HG03575 (cell line): ENCODE data around the gene UAP1L1.
"Not testable (repeated sequence)": the region's sequence is repeated elsewhere in the genome, so short reads cannot be mapped to it uniquely, and the experiment has no call there.

ENCODE experiments used
- ATAC-seq: cut with Tn5 transposase; IDR thresholded peaks from one replicate; pipeline ENCODE4 v1.9.1; 2021; ENCODE audit not compliant: unreplicated experiment, insufficient number of reproducible peaks, low FRiP score; ENCODE audit errors: extremely low read depth

UAP1L1 gene, protein sequence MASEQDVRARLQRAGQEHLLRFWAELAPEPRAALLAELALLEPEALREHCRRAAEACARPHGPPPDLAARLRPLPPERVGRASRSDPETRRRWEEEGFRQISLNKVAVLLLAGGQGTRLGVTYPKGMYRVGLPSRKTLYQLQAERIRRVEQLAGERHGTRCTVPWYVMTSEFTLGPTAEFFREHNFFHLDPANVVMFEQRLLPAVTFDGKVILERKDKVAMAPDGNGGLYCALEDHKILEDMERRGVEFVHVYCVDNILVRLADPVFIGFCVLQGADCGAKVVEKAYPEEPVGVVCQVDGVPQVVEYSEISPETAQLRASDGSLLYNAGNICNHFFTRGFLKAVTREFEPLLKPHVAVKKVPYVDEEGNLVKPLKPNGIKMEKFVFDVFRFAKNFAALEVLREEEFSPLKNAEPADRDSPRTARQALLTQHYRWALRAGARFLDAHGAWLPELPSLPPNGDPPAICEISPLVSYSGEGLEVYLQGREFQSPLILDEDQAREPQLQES

GRCh38 chr9:137077010-137077747 lies at the start of gene UAP1L1:
Gene UAP1L1 (plus strand): TSS chr9:137077517. CDS start chr9:137077533, 16 bp downstream.
- ATAC-seq: no peak

DNA sequence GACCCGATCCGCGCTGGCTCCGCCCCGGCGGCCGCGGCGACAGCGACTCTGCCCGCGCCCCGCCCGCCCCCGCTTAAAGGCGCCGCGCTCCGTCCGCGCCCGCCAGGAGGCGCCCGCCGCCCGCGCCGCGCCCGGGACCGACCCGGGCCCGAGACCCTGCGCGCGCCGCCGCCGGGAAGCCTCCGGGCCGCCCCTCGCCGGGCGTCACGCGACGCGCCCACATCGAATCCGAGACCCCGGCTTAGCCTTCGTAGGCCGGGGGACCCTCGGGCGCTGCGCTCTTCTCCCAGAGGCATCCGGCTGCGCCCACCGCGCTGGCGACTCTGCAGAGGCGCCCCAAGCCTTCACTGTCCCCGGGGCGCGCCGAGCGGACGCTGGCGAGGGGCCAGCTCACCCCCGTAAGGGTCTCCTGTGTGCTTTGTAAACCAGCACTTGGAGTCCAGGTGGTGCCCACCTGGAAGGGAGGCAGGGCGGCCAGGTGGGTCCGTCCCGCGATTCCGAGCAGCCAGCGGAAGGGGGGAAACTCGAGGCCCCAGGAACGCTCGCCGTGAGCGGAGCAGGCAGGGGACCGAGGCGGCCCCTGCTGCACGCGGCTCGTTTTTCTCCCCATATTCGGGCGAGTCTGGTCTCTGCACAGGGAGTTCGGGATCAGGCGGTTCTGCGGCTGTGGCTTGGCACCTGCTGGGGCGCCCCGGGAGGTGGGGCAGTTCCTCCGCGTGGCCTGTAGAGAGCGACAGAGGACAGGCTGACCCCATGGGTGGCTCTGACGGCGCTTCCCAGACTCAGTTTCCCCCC lies 48.9 kb upstream of the UAP1L1 start:
- ATAC-seq: no peak

GRCh38 chr9:137029058-137029936 lies 48.0 kb upstream of the UAP1L1 start:
- ATAC-seq: no peak

DNA sequence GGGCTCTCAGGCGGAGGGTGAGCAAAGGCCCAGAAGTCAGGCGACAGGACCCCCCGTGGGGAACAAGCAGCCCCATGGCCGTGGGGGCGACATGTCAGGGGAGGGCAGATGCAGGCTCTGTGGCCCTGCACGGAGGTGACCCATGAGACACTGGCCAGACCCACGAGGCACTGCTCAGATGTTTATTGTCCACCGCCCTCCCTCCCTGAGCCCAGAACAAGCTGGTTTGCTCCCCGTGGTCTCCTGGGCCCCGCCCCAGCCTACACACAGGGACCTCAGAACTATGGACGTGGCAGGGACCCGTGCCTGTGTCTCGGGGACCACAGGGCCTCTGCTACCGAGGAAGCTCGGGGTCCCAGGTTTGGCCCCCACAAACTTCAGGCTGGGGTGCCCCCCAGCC lies 47.3 kb upstream of the UAP1L1 start:
- no peak for ATAC-seq

DNA sequence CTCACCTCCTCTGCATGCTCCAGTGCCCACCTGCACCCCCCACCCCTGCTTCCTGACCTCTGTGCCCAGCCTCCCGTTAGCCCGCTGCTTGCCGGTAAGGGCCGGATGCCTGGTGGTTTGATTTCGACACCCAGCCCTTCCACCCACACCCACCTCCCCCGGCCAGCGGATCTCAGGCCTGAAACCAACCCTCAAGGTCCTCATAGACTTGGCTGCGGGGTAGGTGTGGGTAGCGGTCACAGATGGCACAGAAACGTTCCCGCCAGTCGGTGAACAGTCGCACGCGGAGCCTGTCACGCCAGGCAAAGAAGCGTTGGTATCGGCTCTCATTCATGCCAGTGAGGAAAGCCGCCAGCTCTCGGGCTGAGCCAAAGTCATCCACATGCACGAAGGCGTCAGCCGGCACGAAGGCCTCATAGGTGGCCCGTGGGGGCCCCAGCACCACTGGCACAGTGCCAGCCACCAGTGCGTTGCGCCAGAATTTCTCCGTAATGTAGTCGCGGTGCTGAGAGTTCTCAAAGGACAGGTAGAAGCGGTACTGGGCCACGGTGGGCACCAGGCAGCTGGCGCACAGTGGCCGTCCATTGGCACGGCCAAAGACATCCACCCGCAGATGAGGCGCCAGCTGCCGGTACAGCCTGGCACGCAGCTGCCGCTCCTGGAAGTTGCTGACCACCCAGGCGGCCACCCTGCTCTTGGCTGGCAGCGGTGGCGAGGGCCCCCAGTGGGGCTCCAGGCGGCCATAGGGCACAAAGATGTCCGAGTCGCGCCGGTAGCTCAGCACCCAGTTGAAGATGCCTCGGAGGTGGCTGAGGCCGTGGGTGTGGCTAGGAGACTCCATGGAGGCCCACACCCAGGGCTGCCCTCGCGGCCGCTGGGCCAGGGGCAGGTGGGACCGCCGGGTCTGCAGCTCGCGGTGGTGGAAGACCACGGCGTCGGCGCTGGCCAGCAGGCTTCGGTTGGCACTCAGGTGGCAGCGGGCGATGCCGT lies 46.5 kb upstream of the UAP1L1 start:
- no peak for ATAC-seq

- ATAC-seq: no peak
Observed at GRCh38 chr9:137031904-137032640, 45.2 kb upstream of the UAP1L1 start, which contains the start of gene FUT7. Gene FUT7 (minus strand): TSS chr9:137032088. CDS start chr9:137031991, 97 bp downstream.

DNA sequence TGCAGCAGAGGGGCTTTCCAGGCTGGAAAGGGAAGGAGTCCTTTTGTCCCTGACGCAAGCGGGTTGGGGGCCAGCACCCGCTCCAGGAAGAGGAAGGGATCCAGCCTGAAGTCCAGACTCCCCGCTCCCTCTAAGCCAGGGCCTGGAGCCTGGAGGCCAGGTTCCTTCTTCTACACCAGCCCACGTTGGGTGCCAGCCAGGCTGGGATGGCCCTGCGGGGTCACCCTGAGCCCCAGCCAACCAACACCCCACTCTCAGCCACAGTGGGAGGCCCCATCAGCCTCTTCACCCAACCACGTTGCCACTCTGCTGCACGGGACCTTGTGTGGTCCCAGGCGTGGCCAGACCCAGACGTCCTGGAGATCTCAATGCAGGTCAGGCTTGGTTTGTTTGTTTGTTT lies 44.5 kb upstream of the UAP1L1 start:
- no peak for ATAC-seq

DNA sequence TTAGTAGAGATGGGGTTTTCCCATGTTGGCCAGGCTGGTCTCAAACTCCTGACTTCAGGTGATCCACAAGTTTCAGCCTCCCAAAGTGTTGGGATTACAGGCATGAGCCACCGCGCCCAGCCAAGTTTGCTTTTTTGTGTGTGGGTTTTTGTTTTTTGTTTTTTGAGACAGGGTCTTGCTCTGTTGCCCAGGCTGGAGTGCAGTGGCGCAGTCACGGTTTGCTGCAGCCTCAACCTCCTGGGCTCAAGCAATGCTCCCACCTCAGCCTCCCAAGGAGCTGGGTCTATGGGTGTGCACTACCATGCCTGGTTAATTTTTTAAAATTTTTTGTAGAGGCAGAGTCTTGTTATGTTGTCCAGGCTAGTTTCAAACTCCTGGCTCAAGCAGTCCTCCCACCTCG lies 43.8 kb upstream of the UAP1L1 start:
- not testable (repeated sequence) for ATAC-seq

- no peak for ATAC-seq
Observed at GRCh38 chr9:137034039-137034708, 43.1 kb upstream of the UAP1L1 start.

DNA sequence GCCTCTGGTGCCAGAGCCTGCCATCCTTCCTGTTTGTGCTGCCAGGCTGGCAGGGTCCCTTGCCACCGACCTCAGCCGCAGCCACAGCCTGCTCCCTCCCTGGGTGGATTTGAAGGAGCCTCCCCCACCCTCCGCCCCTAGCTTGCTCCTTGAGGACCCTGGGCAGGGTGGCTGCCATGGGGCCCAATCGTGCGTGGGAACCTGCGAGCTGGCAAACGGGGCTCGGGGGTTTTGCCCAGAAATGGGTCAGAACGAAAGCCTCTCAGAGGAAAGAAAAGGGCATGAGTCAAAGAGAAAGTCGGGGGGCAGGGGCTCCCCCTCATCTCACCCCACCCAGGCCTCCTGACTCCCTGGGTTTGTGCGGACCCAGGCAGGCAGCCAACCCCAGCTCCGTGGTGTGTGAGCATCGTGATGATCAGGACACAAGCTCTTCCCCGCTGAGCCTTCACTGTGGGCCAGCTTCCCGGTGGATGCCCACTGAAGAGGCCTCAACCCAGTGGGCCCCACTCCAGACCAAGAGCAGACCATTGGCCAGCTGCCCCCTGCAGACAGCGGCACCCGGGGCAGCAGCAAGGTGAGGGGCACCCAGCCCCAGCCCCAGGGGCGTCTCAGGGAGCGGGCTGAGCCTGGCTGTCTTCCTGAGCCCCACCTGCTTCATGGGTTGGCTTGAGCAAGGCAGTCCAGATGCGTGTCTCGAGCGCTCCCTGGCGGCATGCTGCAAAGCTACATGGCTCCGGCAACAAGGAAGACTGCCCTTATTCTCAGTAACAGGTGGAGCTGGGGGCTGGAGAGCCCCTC lies 42.4 kb upstream of the UAP1L1 start:
- ATAC-seq: no peak

- ATAC-seq: no peak
Observed at GRCh38 chr9:137035507-137035834, 41.8 kb upstream of the UAP1L1 start.

GRCh38 chr9:137035937-137036336 lies 41.4 kb upstream of the UAP1L1 start:
- ATAC-seq: no peak

- no peak for ATAC-seq
Observed at GRCh38 chr9:137037035-137037434, 40.3 kb upstream of the UAP1L1 start.

DNA sequence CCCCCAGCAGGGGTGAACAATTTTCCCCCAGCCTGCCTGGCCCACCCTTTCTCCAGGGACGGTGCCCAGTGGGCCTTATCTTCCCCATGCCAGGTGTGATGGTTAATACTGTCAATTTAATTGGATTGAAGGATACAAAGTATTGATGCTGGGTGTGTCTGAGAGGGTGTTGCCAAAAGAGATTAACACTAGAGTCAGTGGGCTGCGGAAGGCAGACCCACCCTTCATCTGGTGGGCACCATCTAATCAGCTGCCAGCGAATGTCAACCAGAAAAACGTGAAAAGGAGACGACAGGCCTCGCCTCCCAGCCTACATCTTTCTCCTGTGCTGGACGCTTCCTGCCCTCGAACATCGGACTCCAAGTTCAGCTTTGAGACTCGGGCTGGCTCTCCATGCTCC lies 39.8 kb upstream of the UAP1L1 start:
- ATAC-seq: no peak

- ATAC-seq: no peak
Observed at GRCh38 chr9:137038916-137039315, 38.4 kb upstream of the UAP1L1 start.
